ENCODE measurements around the gene OBP2B.

DNA sequence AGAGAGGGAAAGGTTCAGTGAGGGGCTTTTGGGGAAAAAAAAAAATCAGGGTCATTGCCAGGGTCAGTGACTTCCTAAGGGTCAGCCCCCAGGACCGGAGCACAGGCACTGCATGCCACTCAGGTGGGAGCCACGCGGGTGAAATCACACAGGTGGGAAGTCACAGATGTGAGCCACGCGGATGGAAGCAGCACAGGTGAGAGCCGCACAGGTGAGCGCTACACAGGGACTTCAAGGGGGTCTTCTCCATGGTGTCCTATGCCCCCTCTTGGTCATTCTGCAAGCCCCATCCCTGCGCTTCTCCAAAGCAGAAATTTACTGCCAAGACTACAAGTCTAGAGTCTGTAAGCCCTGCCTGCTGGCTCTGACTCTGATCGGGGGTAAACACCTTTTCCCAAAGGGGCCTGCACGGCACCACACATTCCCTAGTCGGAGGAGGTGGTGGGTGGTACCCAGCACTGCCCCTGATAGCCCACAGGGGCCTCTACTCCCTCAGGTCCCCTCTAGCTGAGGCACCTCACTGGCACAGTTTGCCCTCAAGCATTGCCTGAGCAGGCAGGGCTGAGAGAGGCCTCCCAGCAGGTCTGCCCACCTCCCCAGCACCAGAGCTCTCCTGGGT lies 18.3 kb upstream of the OBP2B start:
- TF ChIP-seq, protein P1, sequence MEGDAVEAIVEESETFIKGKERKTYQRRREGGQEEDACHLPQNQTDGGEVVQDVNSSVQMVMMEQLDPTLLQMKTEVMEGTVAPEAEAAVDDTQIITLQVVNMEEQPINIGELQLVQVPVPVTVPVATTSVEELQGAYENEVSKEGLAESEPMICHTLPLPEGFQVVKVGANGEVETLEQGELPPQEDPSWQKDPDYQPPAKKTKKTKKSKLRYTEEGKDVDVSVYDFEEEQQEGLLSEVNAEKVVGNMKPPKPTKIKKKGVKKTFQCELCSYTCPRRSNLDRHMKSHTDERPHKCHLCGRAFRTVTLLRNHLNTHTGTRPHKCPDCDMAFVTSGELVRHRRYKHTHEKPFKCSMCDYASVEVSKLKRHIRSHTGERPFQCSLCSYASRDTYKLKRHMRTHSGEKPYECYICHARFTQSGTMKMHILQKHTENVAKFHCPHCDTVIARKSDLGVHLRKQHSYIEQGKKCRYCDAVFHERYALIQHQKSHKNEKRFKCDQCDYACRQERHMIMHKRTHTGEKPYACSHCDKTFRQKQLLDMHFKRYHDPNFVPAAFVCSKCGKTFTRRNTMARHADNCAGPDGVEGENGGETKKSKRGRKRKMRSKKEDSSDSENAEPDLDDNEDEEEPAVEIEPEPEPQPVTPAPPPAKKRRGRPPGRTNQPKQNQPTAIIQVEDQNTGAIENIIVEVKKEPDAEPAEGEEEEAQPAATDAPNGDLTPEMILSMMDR (IDR thresholded peaks at IDR 0.05; ENCODE audit: insufficient read depth, low read length), result no peak
- TF ChIP-seq POLR2AphosphoS5 (IDR thresholded peaks at IDR 0.05; ENCODE audit: low read depth) (no peak), GABPA (IDR thresholded peaks at IDR 0.05; ENCODE audit: low read depth) (no peak), SPI1 (IDR thresholded peaks at IDR 0.05; ENCODE audit: borderline replicate concordance, low read depth) (no peak)
- TF ChIP-seq, protein P2, sequence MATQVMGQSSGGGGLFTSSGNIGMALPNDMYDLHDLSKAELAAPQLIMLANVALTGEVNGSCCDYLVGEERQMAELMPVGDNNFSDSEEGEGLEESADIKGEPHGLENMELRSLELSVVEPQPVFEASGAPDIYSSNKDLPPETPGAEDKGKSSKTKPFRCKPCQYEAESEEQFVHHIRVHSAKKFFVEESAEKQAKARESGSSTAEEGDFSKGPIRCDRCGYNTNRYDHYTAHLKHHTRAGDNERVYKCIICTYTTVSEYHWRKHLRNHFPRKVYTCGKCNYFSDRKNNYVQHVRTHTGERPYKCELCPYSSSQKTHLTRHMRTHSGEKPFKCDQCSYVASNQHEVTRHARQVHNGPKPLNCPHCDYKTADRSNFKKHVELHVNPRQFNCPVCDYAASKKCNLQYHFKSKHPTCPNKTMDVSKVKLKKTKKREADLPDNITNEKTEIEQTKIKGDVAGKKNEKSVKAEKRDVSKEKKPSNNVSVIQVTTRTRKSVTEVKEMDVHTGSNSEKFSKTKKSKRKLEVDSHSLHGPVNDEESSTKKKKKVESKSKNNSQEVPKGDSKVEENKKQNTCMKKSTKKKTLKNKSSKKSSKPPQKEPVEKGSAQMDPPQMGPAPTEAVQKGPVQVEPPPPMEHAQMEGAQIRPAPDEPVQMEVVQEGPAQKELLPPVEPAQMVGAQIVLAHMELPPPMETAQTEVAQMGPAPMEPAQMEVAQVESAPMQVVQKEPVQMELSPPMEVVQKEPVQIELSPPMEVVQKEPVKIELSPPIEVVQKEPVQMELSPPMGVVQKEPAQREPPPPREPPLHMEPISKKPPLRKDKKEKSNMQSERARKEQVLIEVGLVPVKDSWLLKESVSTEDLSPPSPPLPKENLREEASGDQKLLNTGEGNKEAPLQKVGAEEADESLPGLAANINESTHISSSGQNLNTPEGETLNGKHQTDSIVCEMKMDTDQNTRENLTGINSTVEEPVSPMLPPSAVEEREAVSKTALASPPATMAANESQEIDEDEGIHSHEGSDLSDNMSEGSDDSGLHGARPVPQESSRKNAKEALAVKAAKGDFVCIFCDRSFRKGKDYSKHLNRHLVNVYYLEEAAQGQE (IDR thresholded peaks at IDR 0.05; ENCODE audit: insufficient replicate concordance, low read depth), result no peak

Data from HL-60 (cell line).